ENCODE results near the gene DGKG.

The DGKG gene

GRCh38 chr3:186144257-186144656 is 217.8 kb downstream of the DGKG start:
- TF ChIP-seq CTCF (IDR thresholded peaks at IDR 0.05; ENCODE audit: low read depth, low read length): no peak
- no peak for DNase-seq (ENCODE audit: extremely low read depth, low read depth)

GRCh38 chr3:186143250-186143649 is 218.8 kb downstream of the DGKG start:
- TF ChIP-seq CTCF (IDR thresholded peaks at IDR 0.05; ENCODE audit: low read depth, low read length): no peak
- no peak for DNase-seq (ENCODE audit: extremely low read depth, low read depth)

- no peak for TF ChIP-seq CTCF (IDR thresholded peaks at IDR 0.05; ENCODE audit: low read depth, low read length)
- DNase-seq (ENCODE audit: extremely low read depth, low read depth): no peak
These were observed 219.6 kb downstream of the DGKG start for GRCh38 chr3:186142393-186142932.

DNA sequence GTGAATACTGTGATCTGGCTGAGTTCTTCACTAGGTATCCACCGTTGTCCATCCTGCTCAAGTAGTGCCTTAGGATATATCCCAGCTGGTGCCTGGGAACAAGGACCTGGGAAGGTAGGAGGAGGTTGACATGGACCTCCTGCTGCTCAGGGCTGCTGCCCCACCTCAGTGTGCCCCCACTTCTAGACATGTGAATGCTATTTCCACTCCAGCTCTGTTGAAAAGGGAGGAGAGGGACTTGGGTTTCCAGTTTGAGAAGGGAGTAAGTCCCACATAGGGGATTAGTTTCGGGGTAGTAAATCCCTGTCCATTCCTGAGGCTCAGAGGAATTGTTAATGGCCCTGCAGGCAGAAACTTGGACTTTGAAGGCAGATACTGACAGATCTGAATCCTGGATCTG is 220.2 kb downstream of the DGKG start:
- no peak for DNase-seq (ENCODE audit: extremely low read depth, low read depth)
- TF ChIP-seq CTCF (IDR thresholded peaks at IDR 0.05; ENCODE audit: low read depth, low read length): no peak

GRCh38 chr3:186138272-186138981 is 223.6 kb downstream of the DGKG start:
- TF ChIP-seq CTCF (IDR thresholded peaks at IDR 0.05; ENCODE audit: low read depth, low read length): no peak
- no peak for DNase-seq (ENCODE audit: extremely low read depth, low read depth)

DNA sequence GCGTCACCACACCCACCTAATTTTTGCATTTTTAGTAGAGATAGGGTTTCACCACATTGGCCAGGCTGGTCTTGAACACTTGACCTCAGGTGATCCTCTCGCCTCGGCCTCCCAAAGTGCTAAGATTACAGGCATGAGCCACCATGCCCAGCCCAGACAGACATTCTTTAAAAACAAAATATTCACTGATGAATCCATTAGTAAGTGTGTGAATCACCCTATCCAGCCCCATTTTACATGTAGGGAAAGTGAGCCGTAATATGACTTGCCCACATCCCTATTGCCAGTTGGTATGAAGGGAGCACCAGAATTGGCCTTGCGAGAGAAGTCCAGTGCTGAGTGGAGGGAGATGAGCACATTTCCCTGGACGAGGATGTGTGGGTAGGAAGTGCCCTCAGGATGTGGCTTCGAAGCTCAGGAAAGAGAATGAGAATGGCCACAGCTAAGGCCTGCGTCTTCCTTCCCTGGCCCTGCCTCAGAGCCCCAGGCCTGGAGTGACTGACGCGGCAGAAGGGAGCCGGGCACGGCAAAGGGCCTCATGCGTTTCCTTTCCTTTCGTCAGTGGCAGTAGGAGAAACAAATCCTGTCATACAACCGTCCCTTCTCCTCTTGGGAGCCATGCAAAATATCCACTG is 224.9 kb downstream of the DGKG start:
- no peak for TF ChIP-seq CTCF (IDR thresholded peaks at IDR 0.05; ENCODE audit: low read depth, low read length)
- no peak for DNase-seq (ENCODE audit: extremely low read depth, low read depth)

DNA sequence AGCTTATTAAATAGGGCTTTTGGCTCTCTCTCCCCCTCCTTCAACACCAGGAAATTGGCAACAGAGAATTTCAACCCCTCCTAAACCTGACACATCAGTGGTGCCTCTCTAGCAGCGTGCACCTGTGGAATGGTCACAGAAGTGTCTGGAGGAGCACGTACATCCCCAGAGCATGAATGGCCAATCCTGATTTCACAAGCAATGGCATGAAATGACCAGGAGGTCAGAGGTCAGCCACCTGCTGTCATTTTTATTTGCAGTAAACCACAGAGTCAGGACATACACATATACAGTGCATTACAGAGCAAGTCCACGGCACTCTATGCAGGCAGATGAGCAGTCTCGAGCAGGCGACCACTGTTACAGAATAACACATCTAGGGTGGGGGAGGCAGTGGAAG is 228.1 kb downstream of the DGKG start:
- no peak for TF ChIP-seq CTCF (IDR thresholded peaks at IDR 0.05; ENCODE audit: low read depth, low read length)
- no peak for DNase-seq (ENCODE audit: extremely low read depth, low read depth)

Data from AG09319 (cell line).